RWPE2 (cell line): Measurements from ENCODE around the gene VAV1.
"Not testable (repeated sequence)": the region's sequence is repeated elsewhere in the genome, so short reads cannot be mapped to it uniquely, and the experiment has no call there.

ENCODE experiments used
- ATAC-seq: fragments of 200-7000 bp; cut with Tn5 transposase; 3 replicates; pipeline ENCODE4 v1.9.1; 2021; ENCODE audit warnings: low read depth
- DNase-seq: peaks from one replicate; pipeline ENCODE4 v3.0.0-alpha.2; 2020; ENCODE audit warnings: low spot score
- H3K27ac ChIP-seq: fragments of 450-650 bp; 2 replicates; pipeline ENCODE4 v1.5.1; 2017; ENCODE audit warnings: mild to moderate bottlenecking; ENCODE audit not compliant: poor library complexity, severe bottlenecking
- H3K27me3 ChIP-seq: fragments of 250-450 bp; sonication (Bioruptor Pico); 2 replicates; pipeline ENCODE4 v1.5.1; 2021; ENCODE audit warnings: mild to moderate bottlenecking, moderate library complexity; ENCODE audit not compliant: insufficient read depth, poor library complexity, severe bottlenecking
- H3K36me3 ChIP-seq: fragments of 250-450 bp; sonication (Bioruptor Pico); 2 replicates; pipeline ENCODE4 v1.5.1; 2020; ENCODE audit warnings: low read depth, mild to moderate bottlenecking, moderate library complexity
- H3K4me1 ChIP-seq: fragments of 250-450 bp; sonication (Bioruptor Pico); 2 replicates; pipeline ENCODE4 v1.5.1; 2021; ENCODE audit warnings: mild to moderate bottlenecking, moderate library complexity; ENCODE audit not compliant: insufficient read depth, poor library complexity, severe bottlenecking
- H3K4me3 ChIP-seq: fragments of 250-450 bp; sonication (Bioruptor Pico); 2 replicates; pipeline ENCODE4 v1.5.1; 2021; ENCODE audit warnings: mild to moderate bottlenecking, moderate library complexity; ENCODE audit not compliant: severe bottlenecking
- H3K9me3 ChIP-seq: fragments of 250-450 bp; sonication (Bioruptor Pico); 2 replicates; pipeline ENCODE4 v1.5.1; 2021; ENCODE audit warnings: mild to moderate bottlenecking, moderate library complexity; ENCODE audit not compliant: severe bottlenecking
- CTCF ChIP-seq: fragments of 450-650 bp; IDR thresholded peaks from one replicate; pipeline ENCODE4 v1.5.1; 2017; ENCODE audit warnings: mild to moderate bottlenecking, moderate library complexity; ENCODE audit not compliant: poor library complexity, severe bottlenecking

The VAV1 gene

GRCh38 chr19:6864325-6864940 lies 91.9 kb downstream of the VAV1 start:
- no peaks in the 10 kb centered on the region for H3K9me3 ChIP-seq

GRCh38 chr19:6865849-6866248 lies 93.3 kb downstream of the VAV1 start:
- Histone ChIP-seq H3K9me3 (no peaks in the 10 kb centered on the region), H3K4me1 (no peaks in the 10 kb centered on the region), H3K4me3 (no peak overlapping the region), H3K36me3 (no peaks in the 10 kb centered on the region), H3K27ac (no peak overlapping the region), H3K27me3 (no peaks in the 10 kb centered on the region)
- TF ChIP-seq CTCF = no peak
- DNase-seq (no peak), ATAC-seq (no peak)

More at GRCh38 chr19:6864325-6864940, 91.9 kb downstream of the VAV1 start:
- H3K4me1 ChIP-seq = no peaks in the 10 kb centered on the region
- no peaks in the 10 kb centered on the region for H3K36me3 ChIP-seq
- no peak overlapping the region for H3K27ac ChIP-seq
- no peak for TF ChIP-seq CTCF
- no peak overlapping the region for H3K4me3 ChIP-seq
- DNase-seq = no peak
- no peaks in the 10 kb centered on the region for H3K27me3 ChIP-seq
- ATAC-seq = no peak

- Histone ChIP-seq H3K9me3 (no peaks in the 10 kb centered on the region), H3K36me3 (no peaks in the 10 kb centered on the region), H3K4me1 (no peaks in the 10 kb centered on the region), H3K27me3 (no peaks in the 10 kb centered on the region), H3K4me3 (no peak overlapping the region), H3K27ac (no peak overlapping the region)
- TF ChIP-seq CTCF = no peak
- DNase-seq (no peak), ATAC-seq (no peak)
Observed at GRCh38 chr19:6866741-6867151, 94.2 kb downstream of the VAV1 start.

- TF ChIP-seq CTCF = no peak
- H3K36me3 ChIP-seq = no peaks in the 10 kb centered on the region
- no peaks in the 10 kb centered on the region for H3K27me3 ChIP-seq
- no peak overlapping the region for H3K4me3 ChIP-seq
- no peaks in the 10 kb centered on the region for H3K4me1 ChIP-seq
- H3K9me3 ChIP-seq = no peaks in the 10 kb centered on the region
- ATAC-seq = no peak
- no peak overlapping the region for H3K27ac ChIP-seq
- no peak for DNase-seq
Observed at GRCh38 chr19:6868351-6868750, 95.8 kb downstream of the VAV1 start.

- H3K4me1 ChIP-seq, H3K27ac ChIP-seq, DNase-seq, H3K4me3 ChIP-seq, H3K27me3 ChIP-seq, H3K36me3 ChIP-seq, ATAC-seq, H3K9me3 ChIP-seq: not testable (repeated sequence)
Observed at GRCh38 chr19:6869151-6869882, 96.8 kb downstream of the VAV1 start.
